Measurements from ENCODE around the gene TARDBP.
"Not testable (repeated sequence)": the region's sequence is repeated elsewhere in the genome, so short reads cannot be mapped to it uniquely, and the experiment has no call there.

The TARDBP gene

DNA sequence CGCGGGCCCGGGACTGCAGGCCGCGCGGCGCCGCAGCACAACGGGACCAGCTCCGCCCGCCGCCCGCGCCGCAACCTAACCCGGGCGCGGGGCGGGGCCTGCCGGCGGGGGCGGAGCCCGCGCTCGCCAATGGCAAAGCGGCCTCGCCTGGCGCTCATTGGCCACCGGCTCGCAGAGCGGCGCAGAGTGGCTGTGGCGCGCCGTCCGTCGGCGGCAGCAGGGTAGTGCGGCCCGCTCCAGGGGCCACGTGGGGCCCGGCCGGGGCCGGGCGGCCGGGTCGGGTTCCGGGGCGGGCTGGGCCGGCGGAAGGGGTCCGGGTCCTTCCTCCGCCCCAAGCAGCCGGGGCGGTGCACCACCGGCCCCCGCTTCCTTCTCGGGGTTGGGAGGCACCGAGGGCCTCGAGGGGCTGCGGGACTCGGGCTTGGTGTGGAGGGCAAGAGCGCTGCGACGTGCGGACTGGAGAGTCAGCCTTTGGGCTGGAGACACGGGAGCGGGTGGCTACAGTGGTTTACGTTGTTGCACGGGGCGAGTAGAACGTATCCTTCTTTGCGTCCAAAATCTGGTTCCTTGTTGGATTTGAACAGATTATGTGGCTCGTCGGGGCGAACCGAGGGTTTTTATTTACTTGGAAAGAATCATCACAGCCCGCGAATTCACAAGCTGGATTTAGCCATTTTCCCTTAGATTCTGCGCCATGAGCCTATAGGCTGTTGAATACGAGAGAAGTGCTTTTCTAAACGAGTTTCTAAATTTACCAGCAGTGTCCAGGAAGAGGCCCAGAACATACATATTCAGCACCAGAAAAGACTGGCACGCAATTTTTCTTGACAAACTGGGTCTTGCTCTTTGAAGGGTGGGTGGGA lies 47.7 kb downstream of the TARDBP start, which contains the start of gene SRM:
TSS of gene SRM (minus strand) at position 51 of the 863 bp plus-strand sequence. CDS start 75 bp downstream, outside the sequence.
- peak; percentile 89 for DNase-seq (ENCODE audit: low read depth)

GRCh38 chr1:11061652-11062365 lies 49.4 kb downstream of the TARDBP start:
- DNase-seq (ENCODE audit: low read depth), result no peak

DNA sequence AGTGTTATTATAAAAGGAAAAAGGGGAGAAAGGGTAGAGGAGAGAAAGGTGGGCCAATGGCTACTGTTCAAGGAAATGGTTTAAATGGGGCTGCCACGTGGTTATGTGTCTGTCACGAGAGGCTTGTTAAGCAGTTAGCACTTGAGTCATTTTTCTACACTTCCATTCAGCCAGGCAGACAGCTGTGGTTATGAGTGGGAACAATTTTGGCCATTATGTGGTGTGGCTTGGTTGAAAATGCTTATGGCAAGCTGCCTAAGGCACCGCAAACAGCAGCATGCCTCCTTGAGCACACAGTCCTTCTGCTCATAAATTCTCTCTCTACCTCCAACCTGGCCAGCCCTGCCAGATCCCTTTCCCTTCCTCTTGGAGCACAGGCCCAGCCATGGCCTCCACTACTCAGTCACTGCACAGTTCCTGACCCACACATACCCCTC lies 50.5 kb downstream of the TARDBP start:
- DNase-seq (ENCODE audit: low read depth), result no peak

DNA sequence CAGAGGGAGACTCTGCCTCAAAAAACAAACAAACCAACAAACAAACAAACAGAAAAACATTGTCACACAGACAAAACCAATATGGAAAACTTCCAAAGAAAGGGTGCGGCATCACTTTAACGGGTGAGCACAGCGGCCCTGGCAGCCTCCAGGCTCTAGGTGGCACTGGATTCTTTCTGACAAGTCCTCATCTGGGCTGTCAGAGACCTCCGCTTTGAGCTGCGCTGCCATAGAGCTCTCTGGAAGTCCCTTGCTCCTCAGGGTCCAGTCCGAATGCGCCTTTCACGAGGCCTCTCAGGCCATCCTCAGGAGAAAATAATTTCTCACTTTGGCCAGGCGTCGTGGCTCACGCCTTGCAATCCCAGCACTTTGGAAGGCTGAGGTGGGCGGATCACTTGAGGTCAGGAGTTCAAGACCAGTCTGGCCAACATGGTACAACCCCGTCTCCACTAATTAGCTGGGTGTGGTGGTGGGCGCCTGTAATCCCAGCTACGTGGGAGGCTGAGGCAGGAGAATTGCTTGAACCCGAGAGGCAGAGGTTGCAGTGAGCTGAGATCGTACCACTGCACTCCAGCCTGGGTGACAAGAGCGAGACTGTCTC lies 51.6 kb downstream of the TARDBP start:
- not testable (repeated sequence) for DNase-seq (ENCODE audit: low read depth)

DNA sequence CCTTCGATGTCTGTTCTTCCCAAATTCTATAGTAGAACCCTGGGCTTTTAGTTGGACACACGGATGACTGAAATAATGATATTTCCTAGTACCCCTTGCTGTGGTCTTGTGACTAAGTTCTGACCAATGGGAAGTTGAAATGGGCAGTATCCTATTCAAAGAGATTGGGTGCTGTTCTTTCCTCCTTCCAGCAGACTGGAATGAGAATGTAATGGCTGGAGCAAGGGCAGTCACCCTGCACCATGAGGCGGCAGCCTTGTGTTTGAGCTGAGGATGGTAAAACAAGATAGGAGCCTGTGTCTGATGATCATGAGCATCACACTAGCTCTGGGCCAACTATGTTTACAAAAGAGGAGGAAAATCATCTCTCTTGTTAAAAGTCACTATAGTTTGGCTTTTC lies 52.5 kb downstream of the TARDBP start:
- DNase-seq (ENCODE audit: low read depth), result no peak

DNA sequence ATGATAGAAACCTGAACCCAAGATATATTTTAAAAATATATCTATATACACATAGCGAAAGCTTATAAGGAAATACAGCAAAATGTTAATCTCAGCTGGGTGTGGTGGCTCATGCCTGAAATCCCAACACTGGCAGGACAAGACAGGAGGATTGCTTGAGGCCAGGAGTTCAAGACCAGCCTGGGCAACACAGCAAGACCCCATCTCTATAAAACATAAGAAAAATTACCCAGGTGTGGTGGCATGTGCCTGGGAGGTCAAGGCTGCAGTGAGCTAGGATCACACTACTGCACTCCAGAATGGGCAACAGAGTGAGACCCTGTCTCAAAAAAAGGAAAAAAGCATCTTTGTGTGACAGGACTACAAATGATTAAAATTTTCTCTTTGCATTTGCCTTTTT lies 53.3 kb downstream of the TARDBP start:
- DNase-seq (ENCODE audit: low read depth), result no peak

DNA sequence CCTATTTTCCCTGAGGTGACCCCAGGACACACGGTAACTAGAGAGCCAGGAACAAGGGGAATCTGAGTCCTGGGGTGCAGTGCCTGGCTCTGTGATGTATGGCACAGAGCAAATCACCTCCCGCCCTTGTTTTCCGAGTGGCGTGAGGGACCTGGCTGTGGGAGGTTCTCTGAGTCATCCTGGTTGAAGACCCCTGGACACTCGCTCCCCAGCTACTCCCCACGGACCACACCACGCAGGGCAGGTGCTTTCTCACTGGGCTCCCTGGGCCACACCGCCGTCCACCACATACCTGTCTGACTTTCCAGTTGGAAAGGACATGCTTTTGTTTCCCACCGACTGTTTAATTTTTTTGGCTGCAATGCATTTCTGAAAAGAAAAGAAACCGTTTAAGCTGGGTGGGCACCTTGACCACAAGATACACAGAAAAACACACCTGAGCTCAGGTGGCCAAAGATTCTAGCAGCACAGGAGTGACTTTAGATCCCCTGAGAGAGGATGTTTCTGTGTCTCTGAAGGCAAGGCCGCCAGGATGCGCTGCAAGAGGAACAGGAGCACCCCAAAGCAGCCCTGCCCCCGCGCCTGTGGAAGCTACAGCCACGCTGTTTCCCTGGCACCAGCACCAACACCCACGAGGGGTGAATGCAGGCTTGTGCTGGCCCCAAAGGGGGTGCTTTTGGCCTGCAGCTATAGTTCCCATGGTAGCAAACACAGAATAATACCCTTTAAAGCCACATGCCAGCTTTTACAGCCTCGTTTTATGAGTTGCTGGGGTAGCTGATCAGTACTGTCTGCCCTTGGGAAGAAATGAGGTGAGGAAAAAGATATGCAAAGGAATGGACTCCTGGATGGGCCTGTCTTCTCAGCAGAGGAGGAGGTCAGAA lies 55.5 kb downstream of the TARDBP start:
- DNase-seq (ENCODE audit: low read depth), result no peak

GRCh38 chr1:11068600-11069473 lies 56.4 kb downstream of the TARDBP start:
- no peak for DNase-seq (ENCODE audit: low read depth)

GRCh38 chr1:11070876-11071275 lies 58.4 kb downstream of the TARDBP start:
- no peak for DNase-seq (ENCODE audit: low read depth)

DNA sequence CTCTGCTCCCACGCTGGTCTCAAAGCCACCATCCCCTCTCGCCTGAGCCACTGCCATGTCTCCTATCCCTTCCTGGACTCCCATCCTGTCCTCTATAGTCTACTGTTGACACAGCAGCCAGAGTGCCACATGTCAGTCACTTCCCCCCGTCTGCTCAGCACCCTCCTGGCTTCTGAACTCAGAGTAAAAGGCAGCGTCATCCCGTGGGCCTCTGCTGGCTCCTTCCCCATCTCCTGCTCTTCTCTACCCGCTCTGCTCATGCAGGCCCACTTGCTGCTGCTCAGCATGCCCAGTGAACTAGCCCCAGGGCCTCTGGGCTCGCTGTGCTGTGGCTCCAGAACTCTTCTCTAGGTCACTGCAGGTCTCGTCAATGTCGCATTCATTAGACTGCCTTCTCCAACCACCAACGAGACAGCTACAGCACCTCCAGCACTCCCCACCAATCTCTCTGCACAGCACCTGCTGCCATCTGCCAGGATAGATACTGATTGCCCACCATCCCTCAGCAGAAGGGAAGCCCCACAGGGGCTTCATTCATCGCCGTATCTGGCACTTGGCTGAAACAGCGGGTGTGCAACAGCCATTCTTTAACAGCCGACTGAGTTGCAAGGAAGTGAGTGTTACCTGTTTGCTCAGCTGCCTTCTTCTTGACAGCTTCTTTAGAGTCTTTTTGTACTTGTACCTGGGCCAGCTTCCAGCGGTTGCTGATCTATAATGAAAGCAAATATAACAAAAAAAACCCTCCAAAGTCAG lies 59.2 kb downstream of the TARDBP start:
- no peak for DNase-seq (ENCODE audit: low read depth)

DNA sequence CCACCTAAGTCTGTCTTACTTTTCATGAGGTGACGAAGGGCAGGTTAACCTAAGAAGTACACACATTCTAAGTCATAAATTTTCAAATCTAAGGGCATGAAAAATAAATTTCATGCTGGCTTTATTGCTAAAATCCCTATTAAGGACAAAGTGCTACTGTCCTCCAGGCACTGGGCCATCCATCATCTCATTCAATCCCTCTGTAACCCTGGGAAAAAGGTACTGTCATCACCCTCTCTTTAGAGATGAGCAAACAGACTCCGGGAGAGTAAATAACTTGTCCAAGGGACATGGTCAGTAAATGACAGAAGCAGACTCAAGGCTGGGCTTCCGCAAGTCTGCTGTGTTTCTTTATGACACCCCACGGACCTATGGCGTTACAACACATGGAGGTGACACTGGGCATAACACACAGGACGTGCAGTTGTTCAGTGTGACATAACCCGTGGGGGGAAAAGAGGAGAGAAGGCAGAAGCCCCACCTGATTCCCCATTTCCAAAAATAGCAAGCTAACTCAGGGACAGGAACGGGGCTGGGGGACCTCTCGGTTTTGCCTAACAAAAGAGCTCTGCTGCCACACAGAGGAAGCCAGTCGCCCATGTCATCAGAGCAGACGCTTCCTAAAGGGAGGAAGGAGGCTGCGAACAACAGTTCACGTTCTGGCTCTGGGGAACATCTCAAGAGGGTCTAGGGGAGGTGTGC lies 59.9 kb downstream of the TARDBP start:
- DNase-seq (ENCODE audit: low read depth), result no peak

- DNase-seq (ENCODE audit: low read depth), result not testable (repeated sequence)
These were observed 60.9 kb downstream of the TARDBP start for GRCh38 chr1:11073398-11073797.

Measured in activated T-helper 1 cell treated with Interleukin-2 at 50 U/mL for 16 hours (primary cell).